ENCODE measurements around the gene MAPK10.

MAPK10 gene

DNA sequence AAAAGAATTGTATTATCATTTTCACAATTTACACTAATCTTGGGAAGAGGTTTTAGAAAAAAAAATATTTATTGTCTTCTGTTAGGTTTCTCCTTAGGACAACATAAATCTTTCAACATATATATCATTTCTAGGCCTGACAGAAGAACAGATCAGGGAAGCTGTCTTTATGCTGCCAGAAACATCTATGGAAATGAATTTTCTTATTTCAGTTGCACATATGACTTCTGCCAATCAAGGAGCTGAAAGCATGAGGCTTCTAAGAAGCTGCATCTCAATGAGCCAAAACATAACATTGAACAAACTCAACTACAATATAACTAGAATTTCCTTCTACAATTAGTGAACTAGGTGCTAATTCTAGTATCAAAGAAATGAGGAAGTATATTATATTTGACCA, 258.4 kb downstream of the MAPK10 start:
- TF ChIP-seq, protein P1, sequence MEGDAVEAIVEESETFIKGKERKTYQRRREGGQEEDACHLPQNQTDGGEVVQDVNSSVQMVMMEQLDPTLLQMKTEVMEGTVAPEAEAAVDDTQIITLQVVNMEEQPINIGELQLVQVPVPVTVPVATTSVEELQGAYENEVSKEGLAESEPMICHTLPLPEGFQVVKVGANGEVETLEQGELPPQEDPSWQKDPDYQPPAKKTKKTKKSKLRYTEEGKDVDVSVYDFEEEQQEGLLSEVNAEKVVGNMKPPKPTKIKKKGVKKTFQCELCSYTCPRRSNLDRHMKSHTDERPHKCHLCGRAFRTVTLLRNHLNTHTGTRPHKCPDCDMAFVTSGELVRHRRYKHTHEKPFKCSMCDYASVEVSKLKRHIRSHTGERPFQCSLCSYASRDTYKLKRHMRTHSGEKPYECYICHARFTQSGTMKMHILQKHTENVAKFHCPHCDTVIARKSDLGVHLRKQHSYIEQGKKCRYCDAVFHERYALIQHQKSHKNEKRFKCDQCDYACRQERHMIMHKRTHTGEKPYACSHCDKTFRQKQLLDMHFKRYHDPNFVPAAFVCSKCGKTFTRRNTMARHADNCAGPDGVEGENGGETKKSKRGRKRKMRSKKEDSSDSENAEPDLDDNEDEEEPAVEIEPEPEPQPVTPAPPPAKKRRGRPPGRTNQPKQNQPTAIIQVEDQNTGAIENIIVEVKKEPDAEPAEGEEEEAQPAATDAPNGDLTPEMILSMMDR (IDR thresholded peaks at IDR 0.05) = no peak

DNA sequence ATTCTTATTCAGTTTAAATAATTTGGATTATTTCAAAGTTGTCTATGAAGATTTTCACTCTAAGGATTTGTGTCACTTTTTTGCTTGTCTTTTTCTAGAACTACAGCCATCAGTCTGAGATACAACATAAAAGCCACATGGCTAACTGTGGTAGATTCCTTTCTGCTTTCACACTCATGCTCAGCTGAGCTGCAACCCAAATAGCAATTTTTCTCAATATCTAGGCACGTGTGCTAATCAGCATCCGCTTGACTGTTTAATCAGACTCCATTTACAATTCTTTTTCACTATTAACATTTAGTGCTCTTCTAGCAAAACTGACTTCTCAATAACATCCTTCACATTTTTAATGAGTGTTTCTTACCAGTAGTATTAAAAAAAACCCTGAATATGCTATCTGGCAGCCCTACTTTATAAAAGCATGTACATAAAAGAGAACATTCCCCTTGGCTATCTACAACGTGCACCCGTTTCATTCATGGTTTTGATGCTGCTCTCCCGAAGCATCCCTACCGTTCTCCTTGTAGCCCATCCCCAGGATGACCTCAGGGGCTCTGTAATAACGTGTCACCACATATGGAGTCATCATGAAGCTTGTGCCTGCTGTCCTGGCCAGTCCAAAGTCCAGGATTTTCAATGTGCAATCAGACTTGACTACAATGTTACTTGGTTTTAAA, 259.2 kb downstream of the MAPK10 start:
- TF ChIP-seq, protein P1 (IDR thresholded peaks at IDR 0.05) = no peak

DNA sequence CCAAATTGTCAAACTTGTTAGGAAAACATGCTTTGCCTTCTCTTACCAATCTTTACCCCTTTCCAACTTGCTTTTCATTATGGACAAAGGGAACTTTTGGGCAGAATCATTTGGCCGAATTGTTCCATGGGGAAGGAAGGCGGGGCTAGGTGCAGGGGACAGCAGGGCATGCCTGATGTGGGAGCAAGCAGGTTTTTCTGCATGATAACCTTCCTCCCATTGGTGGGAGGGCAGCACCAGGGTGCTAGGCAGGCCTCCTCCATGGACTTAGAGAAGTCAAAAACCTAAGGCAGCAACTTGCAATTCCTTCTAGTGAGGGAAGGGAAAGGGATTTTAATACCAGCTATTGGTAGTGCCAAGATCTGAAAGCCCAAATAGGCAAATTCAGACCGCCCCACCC, 260.5 kb downstream of the MAPK10 start:
- TF ChIP-seq, protein P1 (IDR thresholded peaks at IDR 0.05) = no peak

DNA sequence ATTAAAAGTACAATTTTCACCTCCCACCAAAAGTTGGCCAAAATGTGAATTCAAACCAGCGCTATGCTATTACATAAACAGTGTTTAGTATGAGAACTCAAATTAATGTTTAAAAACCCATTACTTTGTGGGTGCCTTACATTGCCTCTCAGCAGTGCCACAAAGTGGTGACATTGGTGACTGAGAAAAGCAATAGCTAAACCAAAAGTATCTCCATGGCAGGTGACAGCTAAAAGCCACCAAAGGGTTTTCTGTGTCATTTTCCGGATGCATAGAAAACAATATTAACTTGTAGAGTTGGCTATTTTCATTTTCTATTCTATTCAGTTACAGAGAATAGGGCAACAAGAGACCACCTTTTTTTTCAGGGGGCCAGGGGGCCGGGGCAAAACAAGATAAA, 261.2 kb downstream of the MAPK10 start:
- TF ChIP-seq, protein P1 (IDR thresholded peaks at IDR 0.05) = no peak

DNA sequence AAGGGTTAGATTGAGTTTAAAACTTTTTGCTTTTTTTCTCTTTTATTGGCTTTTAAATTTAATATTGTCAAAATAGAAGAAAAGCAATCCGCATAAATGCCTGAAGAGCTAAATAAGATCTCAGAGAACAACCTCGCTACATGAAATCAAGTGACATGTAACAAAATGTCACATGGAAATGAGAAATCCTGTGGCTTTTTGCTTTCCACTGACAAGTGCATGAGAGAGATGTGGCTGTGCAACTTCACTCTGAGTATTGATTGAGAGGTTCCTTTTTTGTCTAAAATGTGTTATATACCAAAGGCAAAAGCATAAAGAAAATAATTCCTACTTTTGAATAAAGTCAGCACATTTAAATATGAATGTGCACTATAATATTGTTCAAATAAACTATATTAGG, 263.5 kb downstream of the MAPK10 start:
- TF ChIP-seq, protein P1 (IDR thresholded peaks at IDR 0.05) = no peak

DNA sequence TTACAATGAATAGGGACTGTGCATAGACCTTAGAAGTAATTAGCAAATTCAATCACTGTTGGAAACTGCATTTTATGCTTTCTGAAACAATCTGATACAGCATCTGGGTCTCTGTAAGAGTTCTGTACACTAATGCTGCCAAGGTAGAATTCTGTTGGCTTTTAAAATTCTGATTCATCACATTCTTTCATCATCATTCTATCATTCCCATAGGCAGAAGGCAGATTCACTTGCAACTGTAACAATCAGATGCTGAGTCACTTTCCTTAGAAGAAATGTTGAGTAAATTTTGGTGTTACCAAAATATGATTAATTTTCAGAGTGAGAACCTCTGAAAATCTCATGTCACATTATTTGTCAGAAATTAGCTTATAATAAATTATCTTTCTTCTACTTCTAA, 267.2 kb downstream of the MAPK10 start:
- TF ChIP-seq, protein P1 (IDR thresholded peaks at IDR 0.05) = no peak

DNA sequence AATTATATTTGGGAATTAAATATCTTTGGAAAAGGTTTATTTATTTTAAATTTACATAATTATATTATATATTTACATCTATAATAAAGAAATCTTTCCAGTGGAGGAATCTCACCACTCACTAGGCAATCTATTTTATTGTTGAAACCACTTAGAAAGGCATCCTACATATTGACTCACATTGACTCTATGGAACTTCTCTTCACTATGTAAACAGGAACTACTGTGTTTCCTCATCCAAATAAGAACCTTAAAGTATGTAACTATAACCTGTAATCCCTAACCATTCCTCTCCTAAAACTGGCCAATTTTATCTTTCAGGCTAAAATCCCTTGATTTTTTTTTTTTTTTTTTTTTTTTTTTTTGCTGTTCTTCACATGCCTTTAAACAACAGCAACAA, 268.7 kb downstream of the MAPK10 start:
- TF ChIP-seq, protein P1 (IDR thresholded peaks at IDR 0.05) = no peak

Data from LNCAP (cell line).